DOHH2 (cell line): ENCODE results near the gene PATJ.

Source experiments
- H3F3A ChIP-seq: fragments of 200-600 bp; sonication (generic), shearing (Covaris generic); 2 replicates; pipeline ENCODE4 v1.6.0; 2016; ENCODE audit warnings: antibody characterized with exemption, mild to moderate bottlenecking; ENCODE audit not compliant: control insufficient read depth, insufficient read depth
- H3K27ac ChIP-seq: fragments of 200-600 bp; sonication (generic); 2 replicates; pipeline ENCODE4 v1.5.1; 2014; ENCODE audit warnings: low read depth, mild to moderate bottlenecking, low read length, moderate library complexity
- H3K27me3 ChIP-seq: fragments of 200-600 bp; sonication (generic); 2 replicates; pipeline ENCODE4 v1.6.1; 2014; ENCODE audit warnings: mild to moderate bottlenecking, low read length, mixed read lengths; ENCODE audit not compliant: control insufficient read depth
- H3K36me3 ChIP-seq: fragments of 200-600 bp; sonication (generic); 2 replicates; pipeline ENCODE4 v1.6.1; 2014; ENCODE audit warnings: mild to moderate bottlenecking, low read length, moderate library complexity, mixed read lengths; ENCODE audit not compliant: control insufficient read depth
- H3K4me1 ChIP-seq: fragments of 200-600 bp; sonication (generic); 2 replicates; pipeline ENCODE4 v1.6.1; 2014; ENCODE audit warnings: mild to moderate bottlenecking, low read length, mixed read lengths; ENCODE audit not compliant: control insufficient read depth
- H3K4me2 ChIP-seq: fragments of 200-600 bp; sonication (generic); 2 replicates; pipeline ENCODE4 v1.6.0; 2014; ENCODE audit warnings: mild to moderate bottlenecking, low read length, moderate library complexity
- H3K4me3 ChIP-seq: fragments of 200-600 bp; sonication (generic); 2 replicates; pipeline ENCODE4 v1.5.1; 2014; ENCODE audit warnings: mild to moderate bottlenecking, low read length, mixed read lengths
- H3K79me2 ChIP-seq: fragments of 200-600 bp; sonication (generic); 2 replicates; pipeline ENCODE4 v1.6.1; 2014; ENCODE audit warnings: mild to moderate bottlenecking, low read length, mixed read lengths; ENCODE audit not compliant: control insufficient read depth
- H3K9me2 ChIP-seq: fragments of 200-600 bp; sonication (generic); replicated peaks from 2 replicates; pipeline ENCODE4 v1.6.1; 2014; ENCODE audit warnings: mild to moderate bottlenecking, low read length, mixed read lengths; ENCODE audit not compliant: control insufficient read depth
- H3K9me3 ChIP-seq: fragments of 200-600 bp; sonication (generic); 2 replicates; pipeline ENCODE4 v1.6.1; 2014; ENCODE audit warnings: antibody characterized with exemption, low read length, mixed read lengths; ENCODE audit not compliant: control insufficient read depth, insufficient read depth
- H4K20me1 ChIP-seq: fragments of 200-600 bp; sonication (generic); 2 replicates; pipeline ENCODE4 v1.6.0; 2014; ENCODE audit warnings: low read depth, mild to moderate bottlenecking, antibody characterized with exemption, low read length, moderate library complexity; ENCODE audit not compliant: control insufficient read depth, insufficient read depth
- EZH2phosphoT487 ChIP-seq: fragments of 200-600 bp; sonication (generic); IDR thresholded peaks from 2 replicates; pipeline ENCODE4 v1.6.1; 2017; ENCODE audit warnings: borderline replicate concordance, mild to moderate bottlenecking, antibody characterized with exemption, low read length, moderate library complexity, mixed read lengths
- TF ChIP-seq, protein P1 (sequence below): fragments of 200-600 bp; sonication (generic); IDR thresholded peaks from one replicate; pipeline ENCODE4 v1.5.1; 2014; ENCODE audit warnings: antibody characterized with exemption, mild to moderate bottlenecking, low read depth, low read length; ENCODE audit not compliant: poor library complexity, severe bottlenecking

PATJ gene

DNA sequence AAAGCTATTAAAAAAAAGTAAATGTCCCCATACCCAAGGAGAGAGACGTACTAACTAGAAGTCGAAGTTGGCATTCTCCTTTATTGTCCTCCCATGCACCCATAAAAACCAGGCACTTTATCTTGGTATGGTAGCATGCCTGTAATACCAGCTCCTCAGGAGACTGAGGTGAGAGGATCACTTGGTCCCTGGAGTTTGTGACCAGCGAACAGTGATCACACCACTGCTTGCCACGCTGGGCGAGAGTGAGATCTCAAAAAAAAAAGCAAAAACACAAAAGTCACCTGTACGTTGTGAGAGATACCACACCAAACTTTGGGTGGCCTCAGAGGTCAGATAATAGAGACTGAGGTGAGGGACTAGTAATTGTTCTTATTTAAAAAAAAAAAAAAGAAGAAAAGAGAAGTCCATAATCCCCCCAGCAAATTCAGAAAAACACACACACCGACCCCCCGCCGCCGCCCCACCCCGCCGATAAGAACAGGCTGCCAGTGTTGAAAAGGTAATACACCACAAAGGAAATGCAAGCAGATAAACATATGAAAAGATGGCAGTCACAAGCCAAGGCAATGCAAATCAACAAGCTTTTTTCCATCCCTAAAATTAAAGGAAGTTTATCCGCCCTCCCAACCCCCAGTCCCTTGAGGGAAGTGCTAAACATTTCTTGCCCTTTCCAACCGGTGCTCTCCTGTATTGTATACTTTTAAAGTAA, 455.9 kb downstream of the PATJ start:
- no peaks in the 10 kb centered on the region for H3K36me3 ChIP-seq
- no peaks in the 10 kb centered on the region for H3K27me3 ChIP-seq
- no peaks in the 10 kb centered on the region for H4K20me1 ChIP-seq
- H3K4me1 ChIP-seq = no peaks in the 10 kb centered on the region
- H3K27ac ChIP-seq = no peak overlapping the region
- H3F3A ChIP-seq = no peaks in the 10 kb centered on the region
- H3K4me3 ChIP-seq = no peak overlapping the region
- H3K79me2 ChIP-seq = no peaks in the 10 kb centered on the region
- H3K9me2 ChIP-seq = no peaks in the 10 kb centered on the region
- no peaks in the 10 kb centered on the region for H3K9me3 ChIP-seq
- no peak for TF ChIP-seq EZH2phosphoT487
- TF ChIP-seq, protein P1, sequence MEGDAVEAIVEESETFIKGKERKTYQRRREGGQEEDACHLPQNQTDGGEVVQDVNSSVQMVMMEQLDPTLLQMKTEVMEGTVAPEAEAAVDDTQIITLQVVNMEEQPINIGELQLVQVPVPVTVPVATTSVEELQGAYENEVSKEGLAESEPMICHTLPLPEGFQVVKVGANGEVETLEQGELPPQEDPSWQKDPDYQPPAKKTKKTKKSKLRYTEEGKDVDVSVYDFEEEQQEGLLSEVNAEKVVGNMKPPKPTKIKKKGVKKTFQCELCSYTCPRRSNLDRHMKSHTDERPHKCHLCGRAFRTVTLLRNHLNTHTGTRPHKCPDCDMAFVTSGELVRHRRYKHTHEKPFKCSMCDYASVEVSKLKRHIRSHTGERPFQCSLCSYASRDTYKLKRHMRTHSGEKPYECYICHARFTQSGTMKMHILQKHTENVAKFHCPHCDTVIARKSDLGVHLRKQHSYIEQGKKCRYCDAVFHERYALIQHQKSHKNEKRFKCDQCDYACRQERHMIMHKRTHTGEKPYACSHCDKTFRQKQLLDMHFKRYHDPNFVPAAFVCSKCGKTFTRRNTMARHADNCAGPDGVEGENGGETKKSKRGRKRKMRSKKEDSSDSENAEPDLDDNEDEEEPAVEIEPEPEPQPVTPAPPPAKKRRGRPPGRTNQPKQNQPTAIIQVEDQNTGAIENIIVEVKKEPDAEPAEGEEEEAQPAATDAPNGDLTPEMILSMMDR = no peak
- H3K4me2 ChIP-seq = no peak overlapping the region

GRCh38 chr1:62198781-62199125, 456.5 kb downstream of the PATJ start:
- no peak overlapping the region for H3K27ac ChIP-seq
- no peaks in the 10 kb centered on the region for H3K79me2 ChIP-seq
- no peaks in the 10 kb centered on the region for H3K27me3 ChIP-seq
- no peaks in the 10 kb centered on the region for H3K9me2 ChIP-seq
- no peak overlapping the region for H3K4me2 ChIP-seq
- H4K20me1 ChIP-seq = no peaks in the 10 kb centered on the region
- H3K9me3 ChIP-seq = no peaks in the 10 kb centered on the region
- TF ChIP-seq EZH2phosphoT487 = no peak
- TF ChIP-seq, protein P1 = no peak
- H3K36me3 ChIP-seq = no peaks in the 10 kb centered on the region
- no peaks in the 10 kb centered on the region for H3K4me1 ChIP-seq
- H3F3A ChIP-seq = no peaks in the 10 kb centered on the region
- no peak overlapping the region for H3K4me3 ChIP-seq

DNA sequence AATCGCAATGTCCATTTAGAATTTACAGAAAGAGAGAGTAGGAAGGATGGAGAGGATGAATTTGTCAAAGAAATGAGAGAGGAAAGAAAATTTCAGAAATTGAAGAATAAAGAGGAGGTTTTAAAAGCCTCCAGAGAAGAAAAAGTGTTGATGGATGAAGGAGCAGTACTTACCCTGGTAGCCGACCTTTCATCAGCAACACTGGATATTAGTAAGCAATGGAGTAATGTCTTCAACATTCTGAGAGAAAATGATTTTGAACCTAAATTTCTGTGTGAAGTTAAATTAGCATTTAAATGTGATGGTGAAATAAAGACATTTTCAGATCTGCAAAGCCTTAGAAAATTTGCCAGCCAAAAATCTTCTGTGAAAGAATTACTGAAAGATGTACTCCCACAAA, 464.9 kb downstream of the PATJ start:
- Histone ChIP-seq H3K36me3 (no peaks in the 10 kb centered on the region), H3K9me3 (peaks cover 3% of the 10 kb centered on the region; the same call in 1 of the 2 replicates), H3K4me2 (no peak overlapping the region), H4K20me1 (no peaks in the 10 kb centered on the region), H3K4me1 (no peaks in the 10 kb centered on the region), H3K27ac (no peak overlapping the region), H3K4me3 (no peak overlapping the region), H3K79me2 (no peaks in the 10 kb centered on the region), H3K9me2 (no peaks in the 10 kb centered on the region), H3F3A (no peaks in the 10 kb centered on the region), H3K27me3 (no peaks in the 10 kb centered on the region)
- TF ChIP-seq EZH2phosphoT487 = no peak
- TF ChIP-seq, protein P1 = no peak
